Measurements from ENCODE around the gene ZMYM2.

Gene ZMYM2

GRCh38 chr13:20109037-20109436 is 150.5 kb downstream of the ZMYM2 start:
- no peak for DNase-seq

- DNase-seq = no peak
Observed at GRCh38 chr13:20114066-20114610, 155.6 kb downstream of the ZMYM2 start.

- DNase-seq = no peak
Observed at GRCh38 chr13:20116213-20116612, 157.7 kb downstream of the ZMYM2 start.

- no peak for DNase-seq
Observed at GRCh38 chr13:20118268-20119140, 160.0 kb downstream of the ZMYM2 start.

GRCh38 chr13:20119960-20120359 is 161.4 kb downstream of the ZMYM2 start:
- no peak for DNase-seq

- no peak for DNase-seq
Observed at GRCh38 chr13:20121159-20121525, 162.6 kb downstream of the ZMYM2 start.

GRCh38 chr13:20124303-20124702 is 165.8 kb downstream of the ZMYM2 start:
- DNase-seq = no peak

- no peak for DNase-seq
Observed at GRCh38 chr13:20125129-20125782, 166.7 kb downstream of the ZMYM2 start.

GRCh38 chr13:20125783-20126165 is 167.2 kb downstream of the ZMYM2 start:
- no peak for DNase-seq

GRCh38 chr13:20126541-20127261 is 168.2 kb downstream of the ZMYM2 start:
- DNase-seq = no peak

GRCh38 chr13:20127262-20127561 is 168.7 kb downstream of the ZMYM2 start:
- DNase-seq = no peak

- no peak for DNase-seq
Observed at GRCh38 chr13:20127562-20128458, 169.3 kb downstream of the ZMYM2 start.

GRCh38 chr13:20128459-20128931 is 170.0 kb downstream of the ZMYM2 start:
- DNase-seq = no peak

GRCh38 chr13:20129076-20129475 is 170.5 kb downstream of the ZMYM2 start:
- no peak for DNase-seq

- no peak for DNase-seq
Observed at GRCh38 chr13:20130012-20130411, 171.5 kb downstream of the ZMYM2 start.

- no peak for DNase-seq
Observed at GRCh38 chr13:20130652-20131051, 172.1 kb downstream of the ZMYM2 start.

GRCh38 chr13:20131057-20131832 is 172.7 kb downstream of the ZMYM2 start:
- DNase-seq = no peak

- no peak for DNase-seq
Observed at GRCh38 chr13:20132052-20132634, 173.6 kb downstream of the ZMYM2 start.

GRCh38 chr13:20134732-20135131 is 176.2 kb downstream of the ZMYM2 start:
- no peak for DNase-seq

- no peak for DNase-seq
Observed at GRCh38 chr13:20136781-20137703, 178.5 kb downstream of the ZMYM2 start.
